Hepatocyte (in vitro differentiated cells): ENCODE results near the gene NR3C2. TPM values are rescaled to one million over a fixed set of nuclear protein-coding genes. Genes with fewer than 3 reads are reported as not detected.

ENCODE experiments used
- DNase-seq: peaks from one replicate; pipeline ENCODE4 v3.0.0-alpha.2; 2016; ENCODE audit warnings: low spot score
- H2AFZ ChIP-seq: fragments of 200-600 bp; sonication (generic); 2 replicates; pipeline ENCODE4 v1.6.0; 2016; ENCODE audit warnings: antibody characterized with exemption, mild to moderate bottlenecking
- H3K27ac ChIP-seq: fragments of 200-600 bp; sonication (generic); 2 replicates; pipeline ENCODE4 v1.5.1; 2016; ENCODE audit warnings: mild to moderate bottlenecking
- H3K27me3 ChIP-seq: fragments of 200-600 bp; sonication (generic); 2 replicates; pipeline ENCODE4 v1.6.1; 2016
- H3K36me3 ChIP-seq: fragments of 200-600 bp; sonication (generic); replicated peaks from 2 replicates; pipeline ENCODE4 v1.5.1; 2016; ENCODE audit warnings: low read depth; ENCODE audit not compliant: insufficient read depth
- H3K4me1 ChIP-seq: fragments of 200-600 bp; sonication (generic); 2 replicates; pipeline ENCODE4 v1.5.1; 2016; ENCODE audit warnings: mild to moderate bottlenecking, moderate library complexity; ENCODE audit not compliant: insufficient read depth
- H3K4me2 ChIP-seq: fragments of 200-600 bp; sonication (generic); 2 replicates; pipeline ENCODE4 v1.6.0; 2016
- H3K4me3 ChIP-seq: fragments of 200-600 bp; sonication (generic); 2 replicates; pipeline ENCODE4 v1.5.1; 2016; ENCODE audit warnings: mild to moderate bottlenecking
- H3K79me2 ChIP-seq: fragments of 200-600 bp; sonication (generic); 2 replicates; pipeline ENCODE4 v1.6.0; 2017; ENCODE audit warnings: mild to moderate bottlenecking
- H3K9me2 ChIP-seq: fragments of 200-600 bp; sonication (generic); replicated peaks from 2 replicates; pipeline ENCODE4 v1.6.0; 2017; ENCODE audit warnings: mild to moderate bottlenecking; ENCODE audit not compliant: insufficient read depth
- H3K9me3 ChIP-seq: fragments of 200-600 bp; sonication (generic); 2 replicates; pipeline ENCODE4 v1.5.1; 2016; ENCODE audit warnings: low read depth, mild to moderate bottlenecking
- H4K20me1 ChIP-seq: fragments of 200-600 bp; sonication (generic); 2 replicates; pipeline ENCODE4 v1.6.0; 2016; ENCODE audit warnings: mild to moderate bottlenecking; ENCODE audit not compliant: insufficient read depth, poor library complexity, severe bottlenecking
- EZH2 ChIP-seq: fragments of 200-600 bp; sonication (generic); IDR thresholded peaks from 2 replicates; pipeline ENCODE4 v1.6.1; 2016; ENCODE audit warnings: antibody characterized with exemption, mild to moderate bottlenecking, borderline replicate concordance
- EZH2phosphoT487 ChIP-seq: fragments of 200-600 bp; sonication (generic); IDR thresholded peaks from one replicate; pipeline ENCODE4 v1.6.1; 2018; ENCODE audit warnings: antibody characterized with exemption, mild to moderate bottlenecking, low read depth, moderate library complexity; ENCODE audit not compliant: unreplicated experiment, severe bottlenecking
- WGBS: methylation state at CpG from one replicate; pipeline ENCODE4 v1.1.6; 2016; ENCODE audit warnings: low lambda C conversion rate; ENCODE audit errors: missing lambda C conversion rate; 5-methylcytosine and 5-hydroxymethylcytosine counted together
- polyA plus RNA-seq: library from polyadenylated mRNA; unstranded; fragments of >200 nt; fragmentation: Nextera tagmentation; extraction: Ambion mirVana; gene quantifications from 2 replicates; pipeline ENCODE4 v1.2.1, GENCODE V29; 2016
- total RNA-seq: library from RNA; depleted of rRNA; stranded (reverse); fragments of >200 nt; gene quantifications from 2 replicates; pipeline ENCODE4 v1.2.3, GENCODE V29; 2014
- TF ChIP-seq, protein P1 (sequence below): fragments of 200-600 bp; sonication (generic); IDR thresholded peaks from 2 replicates; pipeline ENCODE4 v1.5.1; 2016; ENCODE audit warnings: antibody characterized with exemption, mild to moderate bottlenecking; ENCODE audit not compliant: poor library complexity

The NR3C2 gene
- total and polyA plus RNA-seq, 2 experiments from 2014 or later = 2.3 to 7.1 TPM

- H3K27ac ChIP-seq = no peak overlapping the region
- H4K20me1 ChIP-seq = no peaks in the 10 kb centered on the region
- no peaks in the 10 kb centered on the region for H3K79me2 ChIP-seq
Measured at GRCh38 chr4:148341980-148342800, 100.0 kb downstream of the NR3C2 start.

DNA sequence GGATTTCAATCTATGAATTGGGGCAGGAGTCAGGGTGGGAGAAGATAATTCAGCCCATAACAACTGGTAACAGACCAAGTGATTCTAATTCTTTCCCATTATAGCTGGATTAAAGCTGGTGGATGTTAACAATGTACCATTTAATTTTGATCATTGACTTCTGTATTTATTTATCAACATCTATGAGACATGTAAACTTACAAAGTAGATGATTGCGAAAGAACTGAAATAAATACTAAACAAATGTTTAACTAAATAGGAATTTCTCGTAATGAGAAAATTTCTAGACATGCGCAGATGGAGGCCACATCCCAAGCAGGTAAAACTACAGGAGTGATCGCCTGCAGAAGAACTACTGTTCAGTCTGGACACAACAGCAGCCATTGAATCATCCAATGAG is 107.1 kb downstream of the NR3C2 start:
- Histone ChIP-seq H3K4me1 (no peaks in the 10 kb centered on the region), H3K4me2 (no peak overlapping the region), H3K9me3 (peaks cover 5% of the 10 kb centered on the region)

More at GRCh38 chr4:148341980-148342800, 100.0 kb downstream of the NR3C2 start:
- 72% methylated on average over 13 of the region's 13 CpGs for WGBS
- no peak overlapping the region for H3K4me2 ChIP-seq
- H3K9me3 ChIP-seq = peaks cover 5% of the 10 kb centered on the region
- H3K36me3 ChIP-seq = no peaks in the 10 kb centered on the region
- TF ChIP-seq, protein P1, sequence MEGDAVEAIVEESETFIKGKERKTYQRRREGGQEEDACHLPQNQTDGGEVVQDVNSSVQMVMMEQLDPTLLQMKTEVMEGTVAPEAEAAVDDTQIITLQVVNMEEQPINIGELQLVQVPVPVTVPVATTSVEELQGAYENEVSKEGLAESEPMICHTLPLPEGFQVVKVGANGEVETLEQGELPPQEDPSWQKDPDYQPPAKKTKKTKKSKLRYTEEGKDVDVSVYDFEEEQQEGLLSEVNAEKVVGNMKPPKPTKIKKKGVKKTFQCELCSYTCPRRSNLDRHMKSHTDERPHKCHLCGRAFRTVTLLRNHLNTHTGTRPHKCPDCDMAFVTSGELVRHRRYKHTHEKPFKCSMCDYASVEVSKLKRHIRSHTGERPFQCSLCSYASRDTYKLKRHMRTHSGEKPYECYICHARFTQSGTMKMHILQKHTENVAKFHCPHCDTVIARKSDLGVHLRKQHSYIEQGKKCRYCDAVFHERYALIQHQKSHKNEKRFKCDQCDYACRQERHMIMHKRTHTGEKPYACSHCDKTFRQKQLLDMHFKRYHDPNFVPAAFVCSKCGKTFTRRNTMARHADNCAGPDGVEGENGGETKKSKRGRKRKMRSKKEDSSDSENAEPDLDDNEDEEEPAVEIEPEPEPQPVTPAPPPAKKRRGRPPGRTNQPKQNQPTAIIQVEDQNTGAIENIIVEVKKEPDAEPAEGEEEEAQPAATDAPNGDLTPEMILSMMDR = no peak
- TF ChIP-seq EZH2 (no peak), EZH2phosphoT487 (no peak)
- H3K9me2 ChIP-seq = no peaks in the 10 kb centered on the region
- no peak overlapping the region for H3K4me3 ChIP-seq
- H3K4me1 ChIP-seq = no peaks in the 10 kb centered on the region
- no peak for DNase-seq
- H3K27me3 ChIP-seq = no peaks in the 10 kb centered on the region
- H2AFZ ChIP-seq = no peak overlapping the region

GRCh38 chr4:148333265-148333664 is 108.9 kb downstream of the NR3C2 start:
- no peaks in the 10 kb centered on the region for H3K27me3 ChIP-seq
- no peak overlapping the region for H3K27ac ChIP-seq
- no peaks in the 10 kb centered on the region for H3K9me2 ChIP-seq
- H3K9me3 ChIP-seq = no peaks in the 10 kb centered on the region
- TF ChIP-seq EZH2phosphoT487 (no peak), EZH2 (no peak)
- TF ChIP-seq, protein P1 = no peak
- no peaks in the 10 kb centered on the region for H4K20me1 ChIP-seq
- H2AFZ ChIP-seq = no peak overlapping the region
- no peaks in the 10 kb centered on the region for H3K4me1 ChIP-seq
- no peak for DNase-seq
- H3K4me2 ChIP-seq = no peak overlapping the region
- no peak overlapping the region for H3K4me3 ChIP-seq
- no peaks in the 10 kb centered on the region for H3K36me3 ChIP-seq
- WGBS = 75% methylated on average over 1 of the region's 1 CpG
- H3K79me2 ChIP-seq = no peaks in the 10 kb centered on the region

More for the DNA sequence above, 107.1 kb downstream of the NR3C2 start:
- Histone ChIP-seq H3K9me2 (no peaks in the 10 kb centered on the region), H3K27me3 (no peaks in the 10 kb centered on the region), H2AFZ (no peak overlapping the region), H3K36me3 (no peaks in the 10 kb centered on the region), H3K79me2 (no peaks in the 10 kb centered on the region), H4K20me1 (no peaks in the 10 kb centered on the region), H3K4me3 (no peak overlapping the region), H3K27ac (no peak overlapping the region)
- no peak for DNase-seq
- WGBS = 96% methylated on average over 4 of the region's 4 CpGs
- TF ChIP-seq EZH2 (no peak), EZH2phosphoT487 (no peak)
- TF ChIP-seq, protein P1 = no peak
